Heart left ventricle (tissue), 16 donors: ENCODE data around the gene HOXB3. TPM values are rescaled to one million over a fixed set of nuclear protein-coding genes. Genes with fewer than 3 reads are reported as not detected.

ENCODE experiments used
- ATAC-seq, 4 donors: fragments of 200-7000 bp; cut with Tn5 transposase; one replicate each; pipeline ENCODE4 v1.9.1; 2020 to 2022; ENCODE audit warnings: moderate library complexity in 4 of 4, mild to moderate bottlenecking in 3 of 4, moderate number of reproducible peaks in 1 of 4
- DNase-seq, 5 donors: peaks; one replicate each; pipeline ENCODE4 v3.0.0-alpha.2; 2020
- H3K27ac ChIP-seq, 12 donors: fragments of 200-600 bp; sonication (generic) in 4 of 12; one replicate each; pipeline versions ENCODE4 v1.5.0 to v1.8.0; 2016 to 2022; ENCODE audit warnings: mild to moderate bottlenecking in 2 of 12
- H3K27me3 ChIP-seq, 9 donors: fragments of 200-600 bp; sonication (generic) in 2 of 9; one replicate each; pipeline versions ENCODE4 v1.5.1 to v1.8.0; 2016 to 2022; ENCODE audit warnings: mild to moderate bottlenecking in 3 of 9
- H3K36me3 ChIP-seq, 9 donors: fragments of 200-600 bp; sonication (generic) in 2 of 9; one replicate each; pipeline versions ENCODE4 v1.5.0 to v1.8.0; 2018 to 2022; ENCODE audit warnings: mild to moderate bottlenecking in 2 of 9
- H3K4me1 ChIP-seq, 12 donors: fragments of 200-600 bp; sonication (generic) in 4 of 12; one replicate each; pipeline versions ENCODE4 v1.5.0 to v1.8.0; 2016 to 2022; ENCODE audit warnings: mild to moderate bottlenecking in 3 of 12
- H3K4me3 ChIP-seq, 12 donors: fragments of 200-600 bp; sonication (generic) in 4 of 12; one replicate each; pipeline versions ENCODE4 v1.5.0 to v1.8.0; 2017 to 2022; ENCODE audit warnings: mild to moderate bottlenecking in 9 of 12, moderate library complexity in 4 of 12
- H3K9me3 ChIP-seq, 12 donors: fragments of 200-600 bp; sonication (generic) in 4 of 12; one replicate each; pipeline versions ENCODE4 v1.5.0 to v1.8.0; 2016 to 2022; ENCODE audit warnings: mild to moderate bottlenecking in 1 of 12
- POLR2A ChIP-seq, 2 donors: fragments of 450-650 bp; IDR thresholded peaks; one replicate each; pipeline ENCODE4 v1.6.1; 2017; ENCODE audit warnings: antibody characterized with exemption in 2 of 2, mild to moderate bottlenecking in 2 of 2, moderate library complexity in 2 of 2
- WGBS, 4 donors: extraction: QIAGEN DNeasy Blood & Tissue Kit in 2 of 4; methylation state at CpG; one replicate each; pipeline versions ENCODE4 v1.1.5 to v1.1.7; 2013 to 2018; 5-methylcytosine and 5-hydroxymethylcytosine counted together
- intact Hi-C, 10 donors: fragments of 100-400 bp; cut with DNase I; formaldehyde crosslinking; loops; one replicate each; pipeline versions ENCODE4 v1.11.1 to v1.14.2; 2022
- polyA plus RNA-seq, 2 donors: library from polyadenylated mRNA; stranded (reverse); fragments of 200-250 nt; gene quantifications; one replicate each; pipeline ENCODE4 v1.2.3, GENCODE V29; 2013
- total RNA-seq, 9 donors: library from RNA; depleted of rRNA in 2 of 9; stranded (reverse); fragments of >200 nt in 2 of 9; fragmentation: NEBNext Ultra II Directional in 3 of 9; extraction: Animal tissue kit (Norgen Biotek cat#: 25700) in 3 of 9; gene quantifications; one replicate each; pipeline versions ENCODE4 v1.1.0 to v1.2.4, GENCODE V29; 2016 to 2023
- TF ChIP-seq, protein P1 (sequence below), 12 donors: fragments of 200-600 bp; sonication (generic) in 4 of 12; IDR thresholded peaks; one replicate each; pipeline versions ENCODE4 v1.5.0 to v1.8.0; 2018 to 2022; ENCODE audit warnings: antibody characterized with exemption in 12 of 12, mild to moderate bottlenecking in 5 of 12
- donor health status: ischemic (EF 13 %, LVEDD 7.1; RV severe dilation, severe dysfunction).
- donor health status: healthy with polysubstance abuse.
- donor health status: DM: no; HTN: yes; CAD: no.
- donor health status: DM: no; HTN: no; CAD: no.
- donor health status: ischemic (EF 25% LVEDD 6.9; RV normal size, moderate dysfunction).
- donor health status: ischemic (EF 25% LVEDD 5.7; RV mildly dilated, moderate dysfunction).
- donor health status: healthy.
- donor health status: DM: yes; HTN: yes; CAD: no.
- donor health status: ischemic (EF 35%, LVEDD 5.7; RV mildly dilated, moderate dysfunction).
- donor health status: nonischemic (EF 11% LVEDD 7.7; RV severe dilation, severe dysfunction).
- donor health status: DM: yes; HTN: yes; CAD: no.
- donor health status: PGD.
- donor health status: ischemic (EF 29% LVEDD 5.4; RV normal size, mild dysfunction).
- donor health status: nonischemic (EF 23%, LVEDD 6.1; RV moderate dilation, normal function).

HOXB3 gene
- total and polyA plus RNA-seq, 11 donors: 0.11 to 5.5 (median 2.0) TPM

DNA sequence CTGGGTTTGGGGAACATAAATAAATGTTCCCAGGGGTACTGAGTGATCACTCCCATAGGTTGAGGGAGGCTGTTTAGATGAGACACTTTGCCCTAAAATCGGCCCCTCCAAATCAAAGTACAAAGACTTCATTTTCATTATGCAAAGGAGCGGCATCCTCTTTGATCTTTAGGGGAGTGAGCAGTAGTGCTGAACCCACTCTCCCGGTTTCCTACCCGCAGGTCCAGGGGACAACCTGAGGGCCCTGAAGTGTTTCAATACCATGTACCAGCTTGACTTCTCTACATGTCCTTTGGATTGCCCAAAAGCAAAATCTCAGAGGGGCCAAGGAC, 11.1 kb upstream of the HOXB3 start:
- Histone ChIP-seq H3K4me1 (peaks cover 0 to 32% (median 12%) of the 10 kb centered on the region in 12 donors), H3K27ac (no peak overlapping the region), H3K27me3 (peaks cover 81 to 100% (median 98%) of the 10 kb centered on the region in 9 donors), H3K4me3 (no peak overlapping the region), H3K9me3 (peaks cover 0 to 2% (median 0%) of the 10 kb centered on the region in 12 donors), H3K36me3 (no peaks in the 10 kb centered on the region)
- TF ChIP-seq, protein P1, sequence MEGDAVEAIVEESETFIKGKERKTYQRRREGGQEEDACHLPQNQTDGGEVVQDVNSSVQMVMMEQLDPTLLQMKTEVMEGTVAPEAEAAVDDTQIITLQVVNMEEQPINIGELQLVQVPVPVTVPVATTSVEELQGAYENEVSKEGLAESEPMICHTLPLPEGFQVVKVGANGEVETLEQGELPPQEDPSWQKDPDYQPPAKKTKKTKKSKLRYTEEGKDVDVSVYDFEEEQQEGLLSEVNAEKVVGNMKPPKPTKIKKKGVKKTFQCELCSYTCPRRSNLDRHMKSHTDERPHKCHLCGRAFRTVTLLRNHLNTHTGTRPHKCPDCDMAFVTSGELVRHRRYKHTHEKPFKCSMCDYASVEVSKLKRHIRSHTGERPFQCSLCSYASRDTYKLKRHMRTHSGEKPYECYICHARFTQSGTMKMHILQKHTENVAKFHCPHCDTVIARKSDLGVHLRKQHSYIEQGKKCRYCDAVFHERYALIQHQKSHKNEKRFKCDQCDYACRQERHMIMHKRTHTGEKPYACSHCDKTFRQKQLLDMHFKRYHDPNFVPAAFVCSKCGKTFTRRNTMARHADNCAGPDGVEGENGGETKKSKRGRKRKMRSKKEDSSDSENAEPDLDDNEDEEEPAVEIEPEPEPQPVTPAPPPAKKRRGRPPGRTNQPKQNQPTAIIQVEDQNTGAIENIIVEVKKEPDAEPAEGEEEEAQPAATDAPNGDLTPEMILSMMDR (IDR thresholded peaks at IDR 0.05): no peak
- no peak for TF ChIP-seq POLR2A (IDR thresholded peaks at IDR 0.05)
- DNase-seq: no peak
- intact Hi-C loops: no loop called here
- no peak for ATAC-seq
- WGBS, 4 donors: 5 to 22% (median 14%) methylated on average over 4 of the region's 4 CpGs

DNA sequence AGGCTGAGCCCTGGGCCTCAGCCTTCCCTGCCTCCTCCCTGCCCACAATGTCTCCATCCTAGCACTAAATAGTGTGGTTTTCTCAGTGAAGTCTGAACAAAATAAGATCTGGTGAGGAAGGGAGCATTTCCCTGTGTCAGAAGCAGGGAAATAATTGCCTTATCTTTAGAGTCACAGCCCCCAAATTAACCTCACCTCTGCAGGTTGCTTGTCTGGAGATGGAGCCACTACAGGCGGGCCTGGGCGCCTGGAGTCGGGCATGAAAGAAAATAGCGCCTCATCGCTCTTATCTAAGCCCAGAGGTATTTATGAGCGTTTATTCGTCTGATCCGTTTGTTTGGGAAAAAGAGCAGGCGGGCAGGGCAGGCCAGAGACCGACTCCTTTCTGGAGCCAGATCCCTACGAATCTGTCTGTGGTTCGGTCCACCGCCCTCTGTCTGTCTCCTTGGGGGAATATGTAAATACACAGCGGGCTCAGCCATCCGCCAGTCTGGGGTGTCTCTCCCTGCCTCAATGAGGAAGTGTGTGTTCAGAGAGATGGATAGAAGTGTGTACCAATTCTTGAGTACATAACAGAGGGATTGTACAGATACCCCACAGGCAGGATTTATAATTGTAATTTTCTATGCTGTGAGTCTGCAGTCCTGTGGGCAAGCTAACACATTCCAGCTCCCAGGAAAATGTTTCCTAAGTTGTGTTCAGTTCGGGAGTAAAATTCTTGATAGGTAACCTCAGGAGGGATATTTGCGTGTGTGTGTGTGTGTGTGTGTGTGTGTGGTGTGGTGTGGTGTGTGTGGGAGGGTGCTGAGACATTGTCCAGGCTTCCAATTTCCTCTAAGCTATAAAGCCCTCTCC, 10.4 kb upstream of the HOXB3 start:
- TF ChIP-seq, protein P1 (IDR thresholded peaks at IDR 0.05): no peak
- TF ChIP-seq POLR2A (IDR thresholded peaks at IDR 0.05): no peak
- 27 to 60% (median 39%) methylated on average over 15 to 17 of the region's 17 CpGs for WGBS, 4 donors
- Histone ChIP-seq H3K27ac (peak overlapping the region in 1 of 12 donors; percentile 97), H3K4me1 (peaks cover 0 to 34% (median 15%) of the 10 kb centered on the region in 12 donors), H3K27me3 (peaks cover 78 to 100% (median 98%) of the 10 kb centered on the region in 9 donors), H3K9me3 (no peaks in the 10 kb centered on the region), H3K36me3 (no peaks in the 10 kb centered on the region), H3K4me3 (no peak overlapping the region)
- DNase-seq: no peak
- intact Hi-C loops: no loop called here
- ATAC-seq: no peak

- 24 to 63% (median 33%) methylated on average over 5 of the region's 5 CpGs for WGBS, 4 donors
- Histone ChIP-seq H3K27me3 (peaks cover 76 to 100% (median 98%) of the 10 kb centered on the region in 9 donors), H3K4me3 (no peak overlapping the region), H3K9me3 (no peaks in the 10 kb centered on the region), H3K27ac (peak overlapping the region in 1 of 12 donors; percentile 97), H3K4me1 (peaks cover 0 to 34% (median 16%) of the 10 kb centered on the region in 12 donors), H3K36me3 (no peaks in the 10 kb centered on the region)
- ATAC-seq (no peak), DNase-seq (no peak)
- TF ChIP-seq, protein P1 (IDR thresholded peaks at IDR 0.05): no peak
- TF ChIP-seq POLR2A (IDR thresholded peaks at IDR 0.05): no peak
- intact Hi-C loops: loop anchor here in 1 of 10 donors (5.0 kb wide), 1 partner anchor 262 kb away; no protein-coding TSS in a partner anchor
These were observed 9.3 kb upstream of the HOXB3 start for GRCh38 chr17:48599354-48599753.

GRCh38 chr17:48598736-48599135, 8.7 kb upstream of the HOXB3 start:
- TF ChIP-seq POLR2A (IDR thresholded peaks at IDR 0.05): no peak
- TF ChIP-seq, protein P1 (IDR thresholded peaks at IDR 0.05): no peak
- no peak for ATAC-seq
- peaks cover 75 to 100% (median 98%) of the 10 kb centered on the region in 9 donors for H3K27me3 ChIP-seq
- H3K27ac ChIP-seq: peak overlapping the region in 1 of 12 donors; percentile 97
- intact Hi-C loops: loop anchor here in 1 of 10 donors (5.0 kb wide), 1 partner anchor 261 kb away; no protein-coding TSS in a partner anchor
- DNase-seq: no peak
- 15 to 33% (median 23%) methylated on average over 7 of the region's 7 CpGs for WGBS, 4 donors
- H3K9me3 ChIP-seq: no peaks in the 10 kb centered on the region
- H3K4me3 ChIP-seq: no peak overlapping the region
- no peaks in the 10 kb centered on the region for H3K36me3 ChIP-seq
- H3K4me1 ChIP-seq: peaks cover 0 to 38% (median 17%) of the 10 kb centered on the region in 12 donors
